HepG2 (cell line): ENCODE measurements around the gene MAGT1. TPM values are rescaled to one million over a fixed set of nuclear protein-coding genes. Genes with fewer than 3 reads are reported as not detected.
A peak's percentile ranks its signal among the peaks of the same experiment; 100 is the strongest.

Experiments used
- CREB3 ChIP-seq: sonication (generic); formaldehyde crosslinking; IDR thresholded peaks from 2 replicates; pipeline ENCODE4 v1.5.0; 2020; ENCODE audit warnings: missing genetic modification reagents
- CREM ChIP-seq, 2 experiments: sonication (generic) in 1 of 2; formaldehyde crosslinking in 1 of 2; IDR thresholded peaks; 2 replicates each; pipeline versions ENCODE4 v1.4.0 to v1.6.1; 2016 to 2020; ENCODE audit warnings: antibody characterized with exemption in 1 of 2, mild to moderate bottlenecking in 1 of 2, missing genetic modification reagents in 1 of 2
- E2F1 ChIP-seq: sonication (generic); formaldehyde crosslinking; IDR thresholded peaks from 2 replicates; pipeline ENCODE4 v1.5.0; 2020; ENCODE audit warnings: missing genetic modification reagents
- FOXM1 ChIP-seq: sonication (generic); formaldehyde crosslinking; IDR thresholded peaks from 2 replicates; pipeline ENCODE4 v1.5.0; 2020; ENCODE audit warnings: missing genetic modification reagents
- GMEB1 ChIP-seq: sonication (generic); formaldehyde crosslinking; IDR thresholded peaks from 2 replicates; pipeline ENCODE4 v1.5.1; 2020; ENCODE audit warnings: missing genetic modification reagents, mild to moderate bottlenecking, borderline replicate concordance
- HMGXB4 ChIP-seq, 2 experiments: sonication (generic) in 1 of 2; formaldehyde crosslinking in 1 of 2; IDR thresholded peaks; 2 replicates each; pipeline versions ENCODE4 v1.4.0 to v1.6.1; 2018 to 2020; ENCODE audit warnings: missing genetic modification reagents in 2 of 2, borderline replicate concordance in 1 of 2, low read depth in 1 of 2, mild to moderate bottlenecking in 1 of 2, missing biosample characterization in 1 of 2
- KLF6 ChIP-seq: IDR thresholded peaks from 2 replicates; pipeline ENCODE4 v1.8.0; 2016; ENCODE audit warnings: missing biosample characterization, missing genetic modification reagents
- TAF1 ChIP-seq: sonication (generic); formaldehyde crosslinking; IDR thresholded peaks from 2 replicates; pipeline ENCODE4 v1.4.0; 2020; ENCODE audit warnings: missing genetic modification reagents
- TFAP4 ChIP-seq: sonication (generic); IDR thresholded peaks from 2 replicates; pipeline ENCODE4 v1.6.1; 2016; ENCODE audit warnings: low read depth, borderline replicate concordance
- ZEB1 ChIP-seq: IDR thresholded peaks from 2 replicates; pipeline ENCODE4 v1.6.1; 2012; ENCODE audit warnings: mild to moderate bottlenecking, low read depth, inconsistent platforms; ENCODE audit not compliant: insufficient replicate concordance
- ZFP41 ChIP-seq: sonication (generic); formaldehyde crosslinking; IDR thresholded peaks from 2 replicates; pipeline ENCODE4 v1.4.0; 2020; ENCODE audit warnings: mild to moderate bottlenecking, missing genetic modification reagents, borderline replicate concordance
- ZNF10 ChIP-seq: sonication (generic); formaldehyde crosslinking; IDR thresholded peaks from 2 replicates; pipeline ENCODE4 v1.4.0; 2020; ENCODE audit warnings: mild to moderate bottlenecking, low read depth, missing genetic modification reagents, borderline replicate concordance
- ZNF121 ChIP-seq: sonication (generic); formaldehyde crosslinking; IDR thresholded peaks from 2 replicates; pipeline ENCODE4 v1.5.0; 2020; ENCODE audit warnings: mild to moderate bottlenecking, missing genetic modification reagents
- ZNF225 ChIP-seq: sonication (generic); formaldehyde crosslinking; IDR thresholded peaks from 2 replicates; pipeline ENCODE4 v1.4.0; 2020; ENCODE audit warnings: mild to moderate bottlenecking, missing genetic modification reagents
- ZNF331 ChIP-seq: sonication (generic); formaldehyde crosslinking; IDR thresholded peaks from 2 replicates; pipeline ENCODE4 v1.4.0; 2020; ENCODE audit warnings: missing genetic modification reagents
- ZNF44 ChIP-seq: sonication (generic); formaldehyde crosslinking; IDR thresholded peaks from 2 replicates; pipeline ENCODE4 v1.5.1; 2020; ENCODE audit warnings: mild to moderate bottlenecking, missing genetic modification reagents
- ZNF547 ChIP-seq: sonication (generic); formaldehyde crosslinking; IDR thresholded peaks from 2 replicates; pipeline ENCODE4 v1.5.1; 2020; ENCODE audit warnings: mild to moderate bottlenecking, missing genetic modification reagents
- ZNF562 ChIP-seq: sonication (generic); formaldehyde crosslinking; IDR thresholded peaks from 2 replicates; pipeline ENCODE4 v1.8.0; 2022; ENCODE audit warnings: missing genetic modification reagents, borderline replicate concordance
- ZNF724P ChIP-seq: sonication (generic); formaldehyde crosslinking; IDR thresholded peaks from 2 replicates; pipeline ENCODE4 v1.8.0; 2022; ENCODE audit warnings: missing genetic modification reagents, borderline replicate concordance
- ZNF780A ChIP-seq: sonication (generic); formaldehyde crosslinking; IDR thresholded peaks from 2 replicates; pipeline ENCODE4 v1.8.0; 2022; ENCODE audit warnings: mild to moderate bottlenecking, missing genetic modification reagents, moderate library complexity
- ZNF790 ChIP-seq: sonication (generic); formaldehyde crosslinking; IDR thresholded peaks from 2 replicates; pipeline ENCODE4 v1.8.0; 2022; ENCODE audit warnings: missing genetic modification reagents, mild to moderate bottlenecking, borderline replicate concordance
- ZSCAN12 ChIP-seq: sonication (generic); formaldehyde crosslinking; IDR thresholded peaks from 2 replicates; pipeline ENCODE4 v1.9.0; 2021; ENCODE audit warnings: mild to moderate bottlenecking, missing genetic modification reagents
- ZZZ3 ChIP-seq: sonication (generic); formaldehyde crosslinking; IDR thresholded peaks from 2 replicates; pipeline ENCODE4 v1.4.0; 2020; ENCODE audit warnings: missing genetic modification reagents, mild to moderate bottlenecking, borderline replicate concordance
- polyA plus RNA-seq, 8 experiments: library from polyadenylated mRNA; depleted of rRNA in 3 of 8; stranded (reverse) in 7 of 8; unstranded in 1 of 8; fragments of >200 nt; fragmentation: Illumina TruSeq in 4 of 8; extraction: Trizol in 4 of 8; gene quantifications; 2 replicates each; pipeline versions ENCODE4 v1.2.1 to v1.2.3, GENCODE V29; 2011 to 2016; ENCODE audit warnings: low read depth in 4 of 8, missing spikeins in 1 of 8, mixed read lengths in 1 of 8; ENCODE audit not compliant: insufficient read depth in 1 of 8
- total RNA-seq, 5 experiments: library from RNA; depleted of rRNA; stranded (reverse); fragments of >200 nt; fragmentation: Illumina TruSeq; extraction: Trizol; gene quantifications; 2 replicates each; pipeline ENCODE4 v1.2.3, GENCODE V29; 2016; ENCODE audit warnings: low read depth in 1 of 5

The MAGT1 gene
- total and polyA plus RNA-seq, 2 of the 13 experiments (the other 11 are each of a cell fraction or from before 2014, with no cell fraction given) = 38.0 to 75.0 TPM

GRCh38 chrX:77899081-77899828 is 4.0 kb upstream of the MAGT1 start, which contains the start of gene COX7B (continued):
- TF ChIP-seq ZNF790 = no peak
- TF ChIP-seq ZZZ3 (CRISPR knock-in tag) = no peak
- no peak for TF ChIP-seq ZNF121
- TF ChIP-seq ZNF780A = no peak
- TF ChIP-seq CREB3 (CRISPR knock-in tag) = no peak
- peak; percentile 74; the same call in 1 of the 2 replicates for TF ChIP-seq TAF1 (CRISPR knock-in tag)
- no peak for TF ChIP-seq ZSCAN12 (CRISPR knock-in tag)
- peak in 1 of 2 experiments; percentile 60; a peak in 1 of 4 replicates for TF ChIP-seq HMGXB4 (CRISPR knock-in tag; IDR thresholded peaks at IDR 0.05; ENCODE audit: borderline replicate concordance in 1 of 2, low read depth in 1 of 2)
- no peak for TF ChIP-seq ZNF547 (CRISPR knock-in tag)
- TF ChIP-seq ZNF331 = no peak
- no peak for TF ChIP-seq ZNF44 (CRISPR knock-in tag)
- no peak for TF ChIP-seq ZEB1
- TF ChIP-seq ZNF562 (CRISPR knock-in tag) = no peak
- no peak for TF ChIP-seq FOXM1 (CRISPR knock-in tag)
- TF ChIP-seq ZNF10 = no peak
- no peak for TF ChIP-seq ZFP41 (CRISPR knock-in tag)
- peak; percentile 94 for TF ChIP-seq CREM (IDR thresholded peaks at IDR 0.05)
- no peak for TF ChIP-seq CREM (CRISPR knock-in tag; IDR thresholded peaks at IDR 0.05)
- TF ChIP-seq KLF6 (CRISPR knock-in tag) = no peak
- TF ChIP-seq ZNF724P = no peak
- peak; percentile 55; the same call in 1 of the 2 replicates for TF ChIP-seq E2F1 (CRISPR knock-in tag)
- no peak for TF ChIP-seq TFAP4
- TF ChIP-seq ZNF225 (CRISPR knock-in tag) = no peak
- no peak for TF ChIP-seq GMEB1
